HS-27A (cell line): ENCODE data around the gene GPR78.
"Not testable (repeated sequence)": the region's sequence is repeated elsewhere in the genome, so short reads cannot be mapped to it uniquely, and the experiment has no call there.

ENCODE experiments used
- DNase-seq: peaks from one replicate; pipeline ENCODE4 v3.0.0-alpha.2; 2012; ENCODE audit warnings: low read depth, missing footprints

GPR78 gene

GRCh38 chr4:8564595-8564994 is 15.6 kb upstream of the GPR78 start:
- DNase-seq: no peak

- no peak for DNase-seq
Observed at GRCh38 chr4:8568068-8568668, 12.0 kb upstream of the GPR78 start.

DNA sequence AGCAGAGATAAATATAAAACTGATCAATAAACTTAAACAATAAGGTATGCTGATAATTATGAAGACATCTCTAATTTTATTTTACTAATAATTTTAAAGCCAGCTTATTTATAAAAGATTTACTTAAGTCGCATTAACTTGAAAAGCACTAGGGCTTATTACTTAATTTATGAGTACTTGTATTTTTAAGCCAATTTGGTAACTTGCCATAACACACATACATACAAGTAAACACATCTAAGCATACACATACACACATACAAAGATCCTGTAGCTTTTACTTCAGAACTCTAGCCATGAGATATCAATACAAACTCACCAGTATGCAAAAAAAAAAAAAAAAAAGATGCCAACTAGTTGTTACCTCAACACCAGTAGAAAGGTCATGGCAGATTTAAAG is 10.0 kb upstream of the GPR78 start:
- no peak for DNase-seq

GRCh38 chr4:8571702-8572685 is 8.2 kb upstream of the GPR78 start:
- no peak for DNase-seq

DNA sequence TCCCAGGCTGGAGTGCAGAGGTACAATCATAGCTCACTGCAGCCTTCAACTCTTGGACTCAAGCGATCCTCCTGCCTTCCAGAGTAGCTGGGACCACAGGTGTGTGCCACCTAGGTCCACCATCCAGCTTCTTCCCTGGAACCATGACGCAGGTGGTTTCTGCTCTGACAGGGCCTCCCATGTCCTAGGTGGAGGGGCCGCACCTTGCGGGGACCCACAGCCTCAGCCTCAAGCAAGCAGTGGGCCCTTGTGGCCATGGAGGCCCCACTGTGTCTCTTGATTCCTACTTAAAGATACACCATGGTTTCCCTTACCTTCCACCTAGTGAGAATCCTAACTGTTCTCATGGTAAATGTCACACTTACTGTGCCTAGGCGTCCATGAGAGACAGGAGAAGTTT is 6.9 kb upstream of the GPR78 start:
- DNase-seq: no peak

- no peak for DNase-seq
Observed at GRCh38 chr4:8574796-8575370, 5.3 kb upstream of the GPR78 start.

- no peak for DNase-seq
Observed at GRCh38 chr4:8575457-8575856, 4.7 kb upstream of the GPR78 start.

DNA sequence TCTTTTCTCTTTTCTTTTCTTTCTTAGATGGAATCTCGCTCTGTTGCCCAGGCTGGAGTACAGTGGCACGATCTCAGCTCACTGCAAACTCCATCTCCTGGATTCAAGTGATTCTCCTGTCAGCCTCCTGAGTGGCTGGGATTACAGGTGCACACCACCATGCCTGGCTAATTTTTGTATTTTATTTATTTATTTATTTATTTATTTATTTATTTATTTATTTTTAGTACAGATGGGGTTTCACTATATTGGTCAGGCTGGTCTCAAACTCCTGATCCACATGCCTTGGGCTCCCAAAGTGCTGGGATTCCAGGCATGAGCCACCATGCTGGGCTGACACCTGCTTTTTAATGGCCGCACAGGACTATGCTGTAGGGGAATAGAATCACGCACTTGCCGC is 3.6 kb upstream of the GPR78 start:
- not testable (repeated sequence) for DNase-seq

GRCh38 chr4:8577046-8577445 is 3.1 kb upstream of the GPR78 start:
- DNase-seq: no peak

GRCh38 chr4:8577972-8578371 is 2.2 kb upstream of the GPR78 start:
- no peak for DNase-seq

DNA sequence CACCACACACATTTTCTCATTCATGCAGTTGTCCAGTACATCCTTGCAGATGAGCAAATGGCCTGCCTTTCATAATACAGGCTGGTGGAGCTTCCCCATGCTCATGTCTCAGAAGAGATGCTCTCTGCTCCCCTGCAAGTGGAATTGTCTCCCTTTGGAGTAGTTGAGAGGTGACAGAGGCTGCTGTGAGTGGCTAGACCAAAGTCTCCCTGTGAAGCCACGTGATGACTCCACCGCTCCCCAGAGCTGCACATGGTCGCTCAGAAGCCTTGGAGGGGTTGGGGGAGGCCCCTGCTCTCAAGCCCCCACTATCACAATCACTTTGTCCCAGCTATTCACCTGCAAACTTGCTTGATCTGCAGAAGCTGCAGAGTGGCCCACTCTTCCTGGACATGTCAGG is 1.5 kb upstream of the GPR78 start:
- no peak for DNase-seq

DNA sequence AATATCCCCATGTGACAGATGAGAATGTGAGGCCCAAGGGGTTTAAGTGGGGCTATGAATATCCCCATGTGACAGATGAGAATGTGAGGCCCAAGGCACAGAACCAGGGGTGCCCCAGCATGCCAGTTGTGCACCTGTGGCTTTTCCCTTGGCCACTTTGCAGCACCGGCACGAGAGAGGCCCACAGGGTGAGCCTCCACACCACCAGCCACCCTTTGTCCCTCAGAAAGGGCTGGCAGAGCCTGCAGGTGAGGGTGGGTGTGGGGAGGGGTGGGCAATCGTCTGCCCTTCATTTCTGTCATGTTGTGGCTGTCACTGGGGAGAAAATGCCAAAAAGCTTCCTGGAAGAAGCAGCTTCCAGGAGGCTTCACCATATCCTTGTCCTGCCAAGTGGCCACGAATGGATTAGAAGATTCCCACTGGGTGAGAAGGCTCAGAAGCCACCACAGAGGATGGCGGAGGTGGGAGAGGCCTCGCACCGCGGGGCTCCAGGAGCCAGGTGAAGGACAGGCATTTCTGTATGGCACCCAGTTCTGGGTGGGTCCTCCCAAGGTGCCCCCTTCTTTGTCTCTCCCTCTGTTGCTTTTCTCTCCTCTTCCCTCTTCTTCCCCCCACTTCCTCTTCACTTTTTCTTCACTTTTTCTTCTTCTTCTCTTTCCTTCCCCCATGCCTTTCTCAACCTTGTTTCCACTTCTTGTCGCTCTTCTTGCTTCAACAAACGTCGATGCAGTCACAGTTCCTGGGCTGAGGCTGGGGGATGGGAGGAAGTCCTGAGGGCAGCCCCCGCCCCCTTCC is 469 bp upstream of the GPR78 start:
- no peak for DNase-seq

GRCh38 chr4:8581094-8581861 is 1.1 kb downstream of the GPR78 start:
- DNase-seq: no peak

DNA sequence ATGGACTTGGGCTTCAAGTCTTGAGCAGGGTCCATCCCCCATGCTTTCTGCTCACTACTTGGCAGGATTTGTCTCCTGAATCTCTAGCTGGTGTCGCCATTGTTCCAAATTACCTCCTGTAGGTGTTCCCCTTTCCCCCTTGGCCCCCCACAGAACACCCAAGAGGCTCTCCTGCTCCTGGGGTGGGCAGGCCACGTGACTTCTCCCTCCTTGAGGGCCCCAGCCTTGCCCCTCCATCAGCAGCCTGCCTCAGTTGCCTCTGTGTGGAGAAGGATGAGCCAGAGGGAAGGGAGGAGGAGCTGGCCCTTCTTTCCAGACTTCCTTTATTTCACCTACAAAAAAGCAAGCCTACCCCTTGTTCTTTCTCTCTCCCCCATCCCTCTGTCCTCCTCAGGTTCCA is 1.8 kb downstream of the GPR78 start:
- no peak for DNase-seq

- DNase-seq: no peak
Observed at GRCh38 chr4:8582436-8582835, 2.2 kb downstream of the GPR78 start.

DNA sequence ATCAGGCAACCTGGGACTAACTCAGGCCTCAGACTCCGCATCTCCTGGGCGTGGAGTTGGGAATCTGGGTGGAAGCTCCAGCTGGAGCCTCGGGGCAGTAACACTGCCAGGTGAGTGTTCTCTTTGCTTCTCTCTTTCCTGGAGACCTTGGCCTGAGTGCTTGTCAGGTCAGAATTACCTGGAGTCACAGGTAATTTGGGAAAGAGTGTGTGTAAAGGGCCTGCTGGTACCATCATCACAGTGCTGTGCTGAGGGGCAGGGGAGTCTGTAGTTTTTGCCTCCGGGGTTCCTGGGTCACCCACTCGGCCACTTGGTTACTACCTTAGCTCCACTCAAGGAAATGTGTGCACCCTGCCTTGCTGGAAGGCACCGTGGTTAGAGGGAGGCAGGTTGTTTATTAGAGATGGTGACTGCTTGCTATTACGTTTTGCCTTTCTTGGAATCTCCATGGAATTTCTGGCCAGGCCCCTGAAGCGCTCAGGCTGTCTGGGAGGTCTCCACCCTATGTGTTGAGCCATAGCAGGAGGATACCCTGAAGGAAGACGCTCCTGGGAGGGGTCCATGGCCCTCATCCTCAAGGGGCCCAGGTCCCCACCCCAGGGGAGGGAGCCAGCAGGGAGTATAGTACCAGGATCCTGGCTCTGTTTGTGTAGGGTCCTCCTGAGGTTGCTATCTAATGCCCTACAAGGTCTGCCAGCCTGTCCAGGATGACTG is 2.9 kb downstream of the GPR78 start:
- DNase-seq: no peak

GRCh38 chr4:8583655-8584025 is 3.4 kb downstream of the GPR78 start:
- no peak for DNase-seq

DNA sequence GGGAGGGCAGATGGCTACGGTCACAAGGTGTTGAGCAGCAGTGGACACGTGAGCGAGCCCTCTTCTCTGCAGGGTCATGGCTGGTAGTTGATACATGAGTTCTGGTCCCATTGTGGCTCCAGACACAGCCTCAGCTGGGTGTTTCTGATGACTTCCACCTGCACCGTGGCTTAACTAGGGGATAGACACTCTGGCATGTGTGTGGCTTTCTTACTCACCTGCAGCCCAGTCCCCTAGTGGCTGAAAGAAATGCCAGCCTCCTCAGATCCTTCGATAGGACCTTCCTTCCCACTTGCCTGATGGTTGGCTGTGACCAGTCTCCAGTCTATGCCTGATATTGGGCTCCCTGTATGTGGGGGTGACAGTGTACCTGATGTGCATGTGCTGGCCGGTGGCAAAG is 5.0 kb downstream of the GPR78 start:
- no peak for DNase-seq

GRCh38 chr4:8585721-8586212 is 5.6 kb downstream of the GPR78 start:
- DNase-seq: no peak

DNA sequence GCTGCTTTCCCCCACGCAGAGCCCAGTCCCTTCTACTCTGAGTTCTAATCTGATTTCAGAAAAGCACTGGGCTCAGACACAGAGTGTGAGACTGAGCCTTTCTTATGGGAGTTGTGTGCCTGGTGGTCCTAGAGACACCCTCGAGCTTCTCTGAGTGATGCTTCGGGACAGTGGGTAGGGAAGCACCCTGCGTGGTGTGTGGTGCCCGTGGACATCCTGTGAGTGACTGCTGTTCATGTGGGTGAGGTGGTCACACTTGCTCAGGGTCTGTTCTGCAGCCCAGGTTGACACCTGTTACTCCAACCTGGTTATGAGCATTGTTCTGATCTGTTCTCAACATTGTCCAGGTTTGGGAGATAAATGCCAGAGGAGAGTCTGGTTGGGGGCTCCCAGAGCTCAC is 6.1 kb downstream of the GPR78 start:
- no peak for DNase-seq
